Measurements from ENCODE around the gene TRPM6.

Gene TRPM6

GRCh38 chr9:74719306-74719705, 168.4 kb downstream of the TRPM6 start:
- DNase-seq (ENCODE audit: low spot score), result no peak
- in situ Hi-C loops (cut with MboI; ENCODE audit: low sequenced_read_pairs, unreplicated experiment), result no loop called here
- TF ChIP-seq, protein P1, sequence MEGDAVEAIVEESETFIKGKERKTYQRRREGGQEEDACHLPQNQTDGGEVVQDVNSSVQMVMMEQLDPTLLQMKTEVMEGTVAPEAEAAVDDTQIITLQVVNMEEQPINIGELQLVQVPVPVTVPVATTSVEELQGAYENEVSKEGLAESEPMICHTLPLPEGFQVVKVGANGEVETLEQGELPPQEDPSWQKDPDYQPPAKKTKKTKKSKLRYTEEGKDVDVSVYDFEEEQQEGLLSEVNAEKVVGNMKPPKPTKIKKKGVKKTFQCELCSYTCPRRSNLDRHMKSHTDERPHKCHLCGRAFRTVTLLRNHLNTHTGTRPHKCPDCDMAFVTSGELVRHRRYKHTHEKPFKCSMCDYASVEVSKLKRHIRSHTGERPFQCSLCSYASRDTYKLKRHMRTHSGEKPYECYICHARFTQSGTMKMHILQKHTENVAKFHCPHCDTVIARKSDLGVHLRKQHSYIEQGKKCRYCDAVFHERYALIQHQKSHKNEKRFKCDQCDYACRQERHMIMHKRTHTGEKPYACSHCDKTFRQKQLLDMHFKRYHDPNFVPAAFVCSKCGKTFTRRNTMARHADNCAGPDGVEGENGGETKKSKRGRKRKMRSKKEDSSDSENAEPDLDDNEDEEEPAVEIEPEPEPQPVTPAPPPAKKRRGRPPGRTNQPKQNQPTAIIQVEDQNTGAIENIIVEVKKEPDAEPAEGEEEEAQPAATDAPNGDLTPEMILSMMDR (IDR thresholded peaks at IDR 0.05; ENCODE audit: borderline replicate concordance, control extremely low read depth, extremely low read depth, insufficient read depth, missing control alignments), result no peak

DNA sequence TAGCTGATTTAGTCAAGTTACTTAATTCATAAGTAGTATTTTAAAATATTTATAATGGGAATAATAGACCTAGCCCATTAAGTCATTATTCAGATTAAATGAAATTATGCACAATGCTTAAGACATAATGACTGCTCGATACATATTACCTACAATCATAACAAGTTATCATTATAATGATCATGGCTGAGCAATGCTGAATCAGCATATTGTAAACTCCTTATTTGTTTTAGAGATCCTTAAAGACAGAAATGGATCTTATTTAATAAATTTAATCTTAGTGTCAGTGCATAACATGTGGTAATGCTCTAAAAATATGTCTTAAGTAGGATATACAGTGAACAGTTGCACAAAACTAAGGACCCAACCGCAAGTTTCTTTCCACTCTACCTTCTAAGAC, 169.0 kb downstream of the TRPM6 start:
- in situ Hi-C loops (cut with MboI; ENCODE audit: low sequenced_read_pairs, unreplicated experiment), result no loop called here
- DNase-seq (ENCODE audit: low spot score), result no peak
- TF ChIP-seq, protein P1 (IDR thresholded peaks at IDR 0.05; ENCODE audit: borderline replicate concordance, control extremely low read depth, extremely low read depth, insufficient read depth, missing control alignments), result no peak

- TF ChIP-seq, protein P1 (IDR thresholded peaks at IDR 0.05; ENCODE audit: borderline replicate concordance, control extremely low read depth, extremely low read depth, insufficient read depth, missing control alignments), result no peak
- in situ Hi-C loops (cut with MboI; ENCODE audit: low sequenced_read_pairs, unreplicated experiment), result no loop called here
- DNase-seq (ENCODE audit: low spot score), result no peak
Observed at GRCh38 chr9:74711341-74711740, 176.4 kb downstream of the TRPM6 start.

DNA sequence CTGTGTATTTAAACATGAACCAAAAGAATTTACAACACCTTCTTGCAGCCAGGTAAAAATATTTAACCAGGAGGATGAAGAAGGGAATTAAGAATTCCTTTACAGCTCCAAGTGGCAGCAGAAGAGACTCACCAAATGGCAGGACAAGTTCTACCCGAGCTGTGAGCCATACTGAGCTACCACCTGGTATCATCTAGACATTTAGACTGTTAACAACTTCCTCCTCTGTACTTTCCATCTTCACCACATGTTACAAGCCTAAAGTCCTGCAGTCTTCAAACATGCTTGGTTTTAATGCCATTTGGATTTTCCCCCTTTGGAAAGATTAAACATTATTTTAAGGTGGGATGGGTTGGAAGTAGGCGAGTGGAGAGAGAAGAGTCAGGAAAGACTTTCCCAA, 190.2 kb downstream of the TRPM6 start:
- in situ Hi-C loops (cut with MboI; ENCODE audit: low sequenced_read_pairs, unreplicated experiment), result no loop called here
- DNase-seq (ENCODE audit: low spot score), result no peak
- TF ChIP-seq, protein P1 (IDR thresholded peaks at IDR 0.05; ENCODE audit: borderline replicate concordance, control extremely low read depth, extremely low read depth, insufficient read depth, missing control alignments), result no peak

GRCh38 chr9:74696520-74696919, 191.2 kb downstream of the TRPM6 start:
- no peak for DNase-seq (ENCODE audit: low spot score)
- in situ Hi-C loops (cut with MboI; ENCODE audit: low sequenced_read_pairs, unreplicated experiment), result no loop called here

DNA sequence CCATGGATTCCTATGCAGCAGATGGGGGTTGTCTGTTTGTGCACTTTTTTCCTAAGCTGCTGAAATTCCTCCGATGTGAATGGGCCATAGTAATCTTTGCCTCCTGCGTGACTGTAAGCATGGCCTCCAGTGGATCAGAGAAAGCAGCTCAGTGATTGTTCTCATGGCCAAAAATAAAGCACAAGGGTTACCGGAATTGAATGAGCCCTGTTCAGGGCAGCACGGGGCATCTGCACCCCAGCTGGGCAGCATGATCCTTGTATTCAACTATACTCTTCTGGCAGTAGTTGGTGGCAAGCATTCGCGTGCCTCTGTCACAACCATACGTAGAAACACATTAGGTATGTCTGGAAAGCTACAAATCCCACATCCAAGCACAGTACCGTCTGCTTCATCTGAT, 196.7 kb downstream of the TRPM6 start:
- in situ Hi-C loops (cut with MboI; ENCODE audit: low sequenced_read_pairs, unreplicated experiment), result no loop called here
- TF ChIP-seq, protein P1 (IDR thresholded peaks at IDR 0.05; ENCODE audit: borderline replicate concordance, control extremely low read depth, extremely low read depth, insufficient read depth, missing control alignments), result no peak
- DNase-seq (ENCODE audit: low spot score), result no peak

More at GRCh38 chr9:74696520-74696919, 191.2 kb downstream of the TRPM6 start:
- TF ChIP-seq, protein P1 (IDR thresholded peaks at IDR 0.05; ENCODE audit: borderline replicate concordance, control extremely low read depth, extremely low read depth, insufficient read depth, missing control alignments), result no peak

DNA sequence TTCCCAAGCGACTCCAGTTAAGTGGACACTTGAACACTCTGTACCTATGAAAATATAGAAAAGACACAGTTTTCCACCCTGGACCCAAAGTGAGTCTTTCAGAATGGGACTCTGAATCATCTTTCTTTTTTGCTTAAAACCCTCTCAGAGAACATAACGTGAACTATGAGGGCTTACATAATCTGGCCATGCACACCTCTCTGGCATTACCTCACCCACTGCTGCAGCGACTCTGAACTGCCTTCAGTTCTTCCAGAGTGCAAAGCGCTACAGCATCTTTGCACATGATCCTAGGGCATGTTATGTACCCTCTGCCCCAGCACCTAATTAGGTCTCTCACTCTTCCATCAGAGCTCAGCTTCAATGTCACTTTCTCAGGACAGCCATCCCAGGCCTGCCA, 204.4 kb downstream of the TRPM6 start:
- TF ChIP-seq, protein P1 (IDR thresholded peaks at IDR 0.05; ENCODE audit: borderline replicate concordance, control extremely low read depth, extremely low read depth, insufficient read depth, missing control alignments), result no peak
- no peak for DNase-seq (ENCODE audit: low spot score)
- in situ Hi-C loops (cut with MboI; ENCODE audit: low sequenced_read_pairs, unreplicated experiment), result no loop called here

All from GM13976 (cell line).